A549 (cell line): ENCODE data around the gene CD34. TPM values are rescaled to one million over a fixed set of nuclear protein-coding genes. Genes with fewer than 3 reads are reported as not detected.

Experiments
- CEBPB ChIP-seq, 2 experiments: fragments of >200 bp in 1 of 2; sonication (Bioruptor Twin) in 1 of 2; formaldehyde crosslinking in 1 of 2; IDR thresholded peaks; 2 replicates each; pipeline ENCODE4 v1.6.1; 2012 to 2016
- CHD2 ChIP-seq: fragments of 150-350 bp; IDR thresholded peaks from 2 replicates; pipeline ENCODE4 v1.6.1; 2014; ENCODE audit warnings: low read length; ENCODE audit not compliant: partially characterized antibody
- EHF ChIP-seq: fragments of 250-450 bp; sonication (Bioruptor Pico); IDR thresholded peaks from 2 replicates; pipeline ENCODE4 v1.5.0; 2020; ENCODE audit warnings: mild to moderate bottlenecking
- EHMT2 ChIP-seq: fragments of 200-600 bp; sonication (generic); IDR thresholded peaks from 2 replicates; pipeline ENCODE4 v1.6.1; 2016; ENCODE audit warnings: antibody characterized with exemption, low read depth, mild to moderate bottlenecking, moderate library complexity
- ESRRA ChIP-seq: fragments of 150-350 bp; IDR thresholded peaks from 2 replicates; pipeline ENCODE4 v1.6.1; 2014; ENCODE audit warnings: mild to moderate bottlenecking, low read length, borderline replicate concordance
- GATA3 ChIP-seq: IDR thresholded peaks from 2 replicates; pipeline ENCODE4 v1.6.1; 2012; ENCODE audit warnings: borderline replicate concordance
- HEYL ChIP-seq: fragments of 250-450 bp; sonication (Bioruptor Pico); IDR thresholded peaks from 2 replicates; pipeline ENCODE4 v1.8.0; 2021; ENCODE audit warnings: mild to moderate bottlenecking, moderate library complexity
- HOXA7 ChIP-seq: fragments of 250-450 bp; sonication (Bioruptor Pico); IDR thresholded peaks from 2 replicates; pipeline ENCODE4 v1.5.0; 2020; ENCODE audit warnings: mild to moderate bottlenecking, moderate library complexity
- HOXB5 ChIP-seq: fragments of 250-450 bp; sonication (Bioruptor Pico); IDR thresholded peaks from 2 replicates; pipeline ENCODE4 v1.5.0; 2020; ENCODE audit warnings: mild to moderate bottlenecking, moderate library complexity
- JUN ChIP-seq, 2 experiments: fragments of >200 bp; sonication (Bioruptor Twin); formaldehyde crosslinking; IDR thresholded peaks; 2 replicates in 1 of 2; 3 replicates in 1 of 2; pipeline ENCODE4 v1.6.1; 2016 to 2017
- KDM5A ChIP-seq: fragments of 200-600 bp; sonication (generic); IDR thresholded peaks from 2 replicates; pipeline ENCODE4 v1.6.1; 2016; ENCODE audit warnings: antibody characterized with exemption, mild to moderate bottlenecking
- MAZ ChIP-seq: fragments of 150-350 bp; IDR thresholded peaks from 2 replicates; pipeline ENCODE4 v1.6.1; 2014; ENCODE audit warnings: antibody characterized with exemption, low read depth, low read length, borderline replicate concordance
- MYC ChIP-seq: IDR thresholded peaks from 2 replicates; pipeline ENCODE4 v1.6.1; 2012; ENCODE audit warnings: mild to moderate bottlenecking, inconsistent platforms, low read length, improper control_type of control experiment, borderline replicate concordance
- NFE2L2 ChIP-seq: fragments of 150-350 bp; conservative IDR thresholded peaks from 2 replicates; pipeline ENCODE4 v1.6.1; 2014; ENCODE audit warnings: low read length
- NR3C1 ChIP-seq: fragments of >200 bp; sonication (Bioruptor Twin); formaldehyde crosslinking; IDR thresholded peaks from 3 replicates; pipeline ENCODE4 v1.6.1; 2017
- PHF8 ChIP-seq: fragments of 200-600 bp; sonication (generic); IDR thresholded peaks from 2 replicates; pipeline ENCODE4 v1.6.1; 2016; ENCODE audit warnings: low read depth, mild to moderate bottlenecking, antibody characterized with exemption, moderate library complexity, borderline replicate concordance
- POLR2A ChIP-seq: IDR thresholded peaks from 2 replicates; pipeline ENCODE4 v1.6.1; 2012; ENCODE audit warnings: mild to moderate bottlenecking, low read length
- RAD21 ChIP-seq, 2 experiments: fragments of >200 bp in 1 of 2; sonication (Bioruptor Twin) in 1 of 2; formaldehyde crosslinking in 1 of 2; IDR thresholded peaks in 1 of 2; conservative IDR thresholded peaks in 1 of 2; 2 replicates in 1 of 2; 3 replicates in 1 of 2; pipeline ENCODE4 v1.6.1; 2012 to 2018; ENCODE audit warnings: inconsistent platforms in 1 of 2
- RCOR1 ChIP-seq: fragments of 150-350 bp; IDR thresholded peaks from 2 replicates; pipeline ENCODE4 v1.6.1; 2014; ENCODE audit warnings: antibody characterized with exemption, low read length, low read depth
- RFX5 ChIP-seq: fragments of 450-650 bp; IDR thresholded peaks from 2 replicates; pipeline ENCODE4 v1.7.1; 2014; ENCODE audit warnings: antibody characterized with exemption, mild to moderate bottlenecking, moderate library complexity
- TP53 ChIP-seq: fragments of 250-450 bp; sonication (Bioruptor Pico); IDR thresholded peaks from 2 replicates; pipeline ENCODE4 v1.5.0; 2021; ENCODE audit warnings: mild to moderate bottlenecking, moderate library complexity
- ZC3H11A ChIP-seq: fragments of 450-650 bp; IDR thresholded peaks from 2 replicates; pipeline ENCODE4 v1.6.1; 2014; ENCODE audit warnings: antibody characterized with exemption, mild to moderate bottlenecking
- ZFP36 ChIP-seq: fragments of 450-650 bp; IDR thresholded peaks from 2 replicates; pipeline ENCODE4 v1.6.1; 2014; ENCODE audit warnings: borderline replicate concordance; ENCODE audit not compliant: partially characterized antibody
- ZNF302 ChIP-seq: fragments of 250-450 bp; sonication (Bioruptor Pico); IDR thresholded peaks from 2 replicates; pipeline ENCODE4 v1.9.0; 2021; ENCODE audit warnings: inconsistent platforms, mild to moderate bottlenecking, moderate library complexity
- polyA plus RNA-seq, 4 experiments: library from polyadenylated mRNA; depleted of rRNA in 3 of 4; stranded (reverse); fragments of >200 nt; fragmentation: RNase III in 1 of 4; extraction: RNeasy Plus Mini Kit Qiagen cat#74134 plus additional on column Dnase treatment in 1 of 4; gene quantifications; 2 replicates in 3 of 4; 3 replicates in 1 of 4; pipeline ENCODE4 v1.2.3, GENCODE V29; 2011 to 2017
- TF ChIP-seq, protein P1 (sequence below): fragments of >200 bp; sonication (Bioruptor Twin); formaldehyde crosslinking; IDR thresholded peaks from 3 replicates; pipeline ENCODE4 v1.5.1; 2016
- TF ChIP-seq, protein P2 (sequence below): IDR thresholded peaks from 2 replicates; pipeline ENCODE4 v1.6.1; 2012; ENCODE audit warnings: low read depth, borderline replicate concordance
- TF ChIP-seq, protein P3 (sequence below): fragments of 250-450 bp; sonication (Bioruptor Pico); IDR thresholded peaks from 2 replicates; pipeline ENCODE4 v1.5.0; 2021; ENCODE audit warnings: mild to moderate bottlenecking, moderate library complexity, borderline replicate concordance
- TF ChIP-seq, protein P4 (sequence below): fragments of >200 bp; sonication (Bioruptor Twin); formaldehyde crosslinking; IDR thresholded peaks from 3 replicates; pipeline ENCODE4 v1.6.1; 2016
- TF ChIP-seq, protein P5 (sequence below): fragments of 450-650 bp; IDR thresholded peaks from 2 replicates; pipeline ENCODE4 v1.6.1; 2014; ENCODE audit warnings: antibody characterized with exemption
- TF ChIP-seq, protein P6 (sequence below): fragments of >200 bp; sonication (Bioruptor Twin); formaldehyde crosslinking; IDR thresholded peaks from 2 replicates; pipeline ENCODE4 v1.6.1; 2016
- TF ChIP-seq, protein P7 (sequence below): IDR thresholded peaks from 2 replicates; pipeline ENCODE4 v1.6.1; 2012

CD34 gene
- polyA plus RNA-seq, 2 of the 4 experiments (the other 2 are of a cell fraction) = 0.05 TPM; not detected in 1

DNA sequence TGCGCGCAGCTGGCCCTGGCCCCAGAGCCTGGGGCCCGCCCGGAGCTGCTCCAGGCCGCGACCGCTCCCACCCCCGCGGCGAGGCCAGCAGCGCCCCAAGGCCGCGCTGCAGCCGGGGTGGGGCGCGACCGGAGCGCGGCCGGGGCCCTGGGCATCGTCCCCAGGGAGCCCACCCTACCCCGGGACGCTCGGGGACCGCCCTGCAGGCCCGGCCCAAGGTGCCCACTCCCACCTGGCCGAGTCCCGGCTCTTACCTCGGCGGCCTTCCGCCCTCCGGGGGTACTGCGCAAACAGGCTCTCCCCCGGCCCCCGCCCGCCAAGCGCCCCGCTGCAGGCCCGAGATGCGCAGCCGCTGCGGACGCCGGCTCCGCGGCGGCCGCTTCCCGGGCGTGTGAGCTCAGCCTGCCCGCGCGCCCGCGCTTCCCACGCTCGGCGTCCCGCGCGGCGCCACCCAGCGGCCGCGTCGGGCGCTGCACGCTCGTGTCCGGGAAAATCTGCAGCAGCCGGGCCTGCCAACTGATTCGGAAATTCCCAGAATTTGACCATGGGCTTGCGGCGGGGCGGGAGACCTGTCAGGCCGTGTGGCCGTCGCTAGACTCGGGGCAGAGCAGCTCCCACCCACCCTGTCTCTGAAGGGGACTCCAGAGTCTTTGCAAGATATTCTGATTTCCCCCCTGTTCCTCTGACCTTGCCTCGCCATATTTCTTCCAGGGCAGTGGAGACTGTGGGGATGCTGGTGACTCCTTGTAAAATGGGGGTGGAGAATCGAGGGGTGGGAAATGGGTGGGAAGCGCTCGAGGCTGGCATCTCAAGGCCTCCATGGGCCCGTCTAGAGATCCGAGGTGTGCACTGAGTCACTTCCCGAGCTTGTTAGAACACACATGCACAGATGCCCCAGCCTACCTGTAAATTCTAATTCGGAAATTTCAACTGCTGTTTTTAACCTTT is 41.9 kb downstream of the CD34 start (continued):
- TF ChIP-seq, protein P1, sequence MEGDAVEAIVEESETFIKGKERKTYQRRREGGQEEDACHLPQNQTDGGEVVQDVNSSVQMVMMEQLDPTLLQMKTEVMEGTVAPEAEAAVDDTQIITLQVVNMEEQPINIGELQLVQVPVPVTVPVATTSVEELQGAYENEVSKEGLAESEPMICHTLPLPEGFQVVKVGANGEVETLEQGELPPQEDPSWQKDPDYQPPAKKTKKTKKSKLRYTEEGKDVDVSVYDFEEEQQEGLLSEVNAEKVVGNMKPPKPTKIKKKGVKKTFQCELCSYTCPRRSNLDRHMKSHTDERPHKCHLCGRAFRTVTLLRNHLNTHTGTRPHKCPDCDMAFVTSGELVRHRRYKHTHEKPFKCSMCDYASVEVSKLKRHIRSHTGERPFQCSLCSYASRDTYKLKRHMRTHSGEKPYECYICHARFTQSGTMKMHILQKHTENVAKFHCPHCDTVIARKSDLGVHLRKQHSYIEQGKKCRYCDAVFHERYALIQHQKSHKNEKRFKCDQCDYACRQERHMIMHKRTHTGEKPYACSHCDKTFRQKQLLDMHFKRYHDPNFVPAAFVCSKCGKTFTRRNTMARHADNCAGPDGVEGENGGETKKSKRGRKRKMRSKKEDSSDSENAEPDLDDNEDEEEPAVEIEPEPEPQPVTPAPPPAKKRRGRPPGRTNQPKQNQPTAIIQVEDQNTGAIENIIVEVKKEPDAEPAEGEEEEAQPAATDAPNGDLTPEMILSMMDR = peak; percentile 91
- TF ChIP-seq, protein P2, sequence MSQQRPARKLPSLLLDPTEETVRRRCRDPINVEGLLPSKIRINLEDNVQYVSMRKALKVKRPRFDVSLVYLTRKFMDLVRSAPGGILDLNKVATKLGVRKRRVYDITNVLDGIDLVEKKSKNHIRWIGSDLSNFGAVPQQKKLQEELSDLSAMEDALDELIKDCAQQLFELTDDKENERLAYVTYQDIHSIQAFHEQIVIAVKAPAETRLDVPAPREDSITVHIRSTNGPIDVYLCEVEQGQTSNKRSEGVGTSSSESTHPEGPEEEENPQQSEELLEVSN = peak; percentile 28; the same call in 1 of the 2 replicates
- TF ChIP-seq HOXB5 (no peak), MAZ (no peak), HOXA7 (CRISPR knock-in tag) (no peak), GATA3 (no peak), NFE2L2 (no peak), EHF (CRISPR knock-in tag) (no peak), ZC3H11A (no peak), NR3C1 (no peak), HEYL (CRISPR knock-in tag) (no peak), PHF8 (peak; percentile 69; the same call in 1 of the 2 replicates), ZNF302 (no peak), POLR2A (peak; percentile 15; the same call in 1 of the 2 replicates), JUN (IDR thresholded peaks at IDR 0.05) (peak in 1 of 2 experiments; percentile 49; a peak in 1 of 5 replicates), RAD21 (conservative IDR thresholded peaks at IDR 0.05 in 1 of 2, IDR thresholded peaks at IDR 0.05 in 1 of 2) (peak; percentile 35 to 68), EHMT2 (no peak), RCOR1 (no peak), CEBPB (IDR thresholded peaks at IDR 0.05) (no peak), ZFP36 (no peak), KDM5A (no peak), ESRRA (no peak), CHD2 (no peak), RFX5 (no peak), MYC (peak; percentile 75), TP53 (no peak)
- TF ChIP-seq, protein P3, sequence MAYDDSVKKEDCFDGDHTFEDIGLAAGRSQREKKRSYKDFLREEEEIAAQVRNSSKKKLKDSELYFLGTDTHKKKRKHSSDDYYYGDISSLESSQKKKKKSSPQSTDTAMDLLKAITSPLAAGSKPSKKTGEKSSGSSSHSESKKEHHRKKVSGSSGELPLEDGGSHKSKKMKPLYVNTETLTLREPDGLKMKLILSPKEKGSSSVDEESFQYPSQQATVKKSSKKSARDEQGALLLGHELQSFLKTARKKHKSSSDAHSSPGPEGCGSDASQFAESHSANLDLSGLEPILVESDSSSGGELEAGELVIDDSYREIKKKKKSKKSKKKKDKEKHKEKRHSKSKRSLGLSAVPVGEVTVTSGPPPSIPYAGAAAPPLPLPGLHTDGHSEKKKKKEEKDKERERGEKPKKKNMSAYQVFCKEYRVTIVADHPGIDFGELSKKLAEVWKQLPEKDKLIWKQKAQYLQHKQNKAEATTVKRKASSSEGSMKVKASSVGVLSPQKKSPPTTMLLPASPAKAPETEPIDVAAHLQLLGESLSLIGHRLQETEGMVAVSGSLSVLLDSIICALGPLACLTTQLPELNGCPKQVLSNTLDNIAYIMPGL (CRISPR knock-in tag) = no peak
- TF ChIP-seq, protein P4, sequence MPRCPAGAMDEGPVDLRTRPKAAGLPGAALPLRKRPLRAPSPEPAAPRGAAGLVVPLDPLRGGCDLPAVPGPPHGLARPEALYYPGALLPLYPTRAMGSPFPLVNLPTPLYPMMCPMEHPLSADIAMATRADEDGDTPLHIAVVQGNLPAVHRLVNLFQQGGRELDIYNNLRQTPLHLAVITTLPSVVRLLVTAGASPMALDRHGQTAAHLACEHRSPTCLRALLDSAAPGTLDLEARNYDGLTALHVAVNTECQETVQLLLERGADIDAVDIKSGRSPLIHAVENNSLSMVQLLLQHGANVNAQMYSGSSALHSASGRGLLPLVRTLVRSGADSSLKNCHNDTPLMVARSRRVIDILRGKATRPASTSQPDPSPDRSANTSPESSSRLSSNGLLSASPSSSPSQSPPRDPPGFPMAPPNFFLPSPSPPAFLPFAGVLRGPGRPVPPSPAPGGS = no peak
- TF ChIP-seq, protein P5, sequence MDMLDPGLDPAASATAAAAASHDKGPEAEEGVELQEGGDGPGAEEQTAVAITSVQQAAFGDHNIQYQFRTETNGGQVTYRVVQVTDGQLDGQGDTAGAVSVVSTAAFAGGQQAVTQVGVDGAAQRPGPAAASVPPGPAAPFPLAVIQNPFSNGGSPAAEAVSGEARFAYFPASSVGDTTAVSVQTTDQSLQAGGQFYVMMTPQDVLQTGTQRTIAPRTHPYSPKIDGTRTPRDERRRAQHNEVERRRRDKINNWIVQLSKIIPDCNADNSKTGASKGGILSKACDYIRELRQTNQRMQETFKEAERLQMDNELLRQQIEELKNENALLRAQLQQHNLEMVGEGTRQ = no peak
- TF ChIP-seq, protein P6, sequence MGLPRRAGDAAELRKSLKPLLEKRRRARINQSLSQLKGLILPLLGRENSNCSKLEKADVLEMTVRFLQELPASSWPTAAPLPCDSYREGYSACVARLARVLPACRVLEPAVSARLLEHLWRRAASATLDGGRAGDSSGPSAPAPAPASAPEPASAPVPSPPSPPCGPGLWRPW = no peak
- TF ChIP-seq, protein P7, sequence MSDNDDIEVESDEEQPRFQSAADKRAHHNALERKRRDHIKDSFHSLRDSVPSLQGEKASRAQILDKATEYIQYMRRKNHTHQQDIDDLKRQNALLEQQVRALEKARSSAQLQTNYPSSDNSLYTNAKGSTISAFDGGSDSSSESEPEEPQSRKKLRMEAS = peak; percentile 83
